ENCODE results near the gene NHLRC2.

- TF ChIP-seq CTCF (IDR thresholded peaks at IDR 0.05 in 8 of 11, conservative IDR thresholded peaks at IDR 0.05 in 3 of 11) (no peak), POLR2AphosphoS5 (IDR thresholded peaks at IDR 0.05) (no peak)
Measured at GRCh38 chr10:113822174-113822573, 32.3 kb upstream of the NHLRC2 start.
